HS-5 (cell line): ENCODE measurements around the gene RBPJ.

Experiments used
- DNase-seq: peaks from one replicate; pipeline ENCODE4 v3.0.0-alpha.2; 2012; ENCODE audit warnings: low read depth

The RBPJ gene

DNA sequence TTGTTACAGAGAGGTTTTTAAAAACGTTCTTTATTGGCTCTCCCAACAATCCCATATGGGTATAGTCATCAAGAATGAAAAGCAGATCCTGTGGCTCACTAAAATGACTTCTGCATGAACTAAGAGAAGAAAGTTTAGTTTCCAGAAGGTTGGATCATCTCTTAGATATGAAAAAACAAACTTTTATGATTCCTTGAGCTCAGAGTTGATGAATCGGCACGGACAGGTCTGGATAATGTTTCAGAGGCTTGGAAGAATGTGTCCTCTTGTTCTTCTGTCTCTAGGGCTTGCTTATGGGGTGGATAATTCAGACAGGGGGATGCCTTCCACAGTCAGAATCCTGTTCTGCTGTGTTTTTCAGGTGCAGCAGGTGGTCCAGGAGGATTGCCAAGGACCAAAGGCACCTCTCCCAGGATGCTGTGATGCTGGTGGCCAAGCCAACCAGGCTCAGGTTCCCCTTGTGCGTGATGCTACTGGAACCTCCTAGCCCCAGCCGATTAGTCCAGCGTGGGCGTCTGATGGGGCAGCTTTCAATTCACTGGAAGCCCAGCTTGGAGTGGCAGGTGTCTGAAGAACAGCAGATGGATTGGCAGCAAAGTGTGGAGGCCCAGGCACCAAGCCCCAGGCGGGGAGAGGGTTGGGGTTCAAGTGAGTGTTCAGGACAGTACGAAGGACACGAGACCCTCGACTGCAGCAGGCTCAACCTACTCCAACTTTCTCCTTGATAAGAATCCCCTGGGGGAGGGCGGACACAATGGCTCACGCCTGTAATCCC lies 139.1 kb downstream of the RBPJ start:
- DNase-seq: no peak

DNA sequence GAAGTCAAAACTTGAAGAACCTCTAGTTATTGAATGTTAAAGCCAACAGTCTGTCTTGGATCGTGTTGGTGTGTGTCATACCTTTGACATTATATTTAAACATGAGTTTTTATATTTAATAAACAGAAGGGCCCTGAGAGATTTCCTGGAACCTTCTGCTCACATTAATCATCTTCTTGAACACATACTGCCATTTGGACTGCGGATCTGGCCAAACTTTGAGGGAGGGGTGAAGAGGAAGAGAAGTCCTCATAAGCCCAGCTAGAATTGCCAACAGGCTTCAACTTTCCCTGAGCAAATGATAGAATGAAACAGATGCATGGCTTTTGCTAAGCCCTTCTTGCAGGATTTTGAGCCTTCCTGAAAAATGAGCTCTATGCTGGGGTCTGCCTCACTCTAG lies 142.1 kb downstream of the RBPJ start:
- no peak for DNase-seq

DNA sequence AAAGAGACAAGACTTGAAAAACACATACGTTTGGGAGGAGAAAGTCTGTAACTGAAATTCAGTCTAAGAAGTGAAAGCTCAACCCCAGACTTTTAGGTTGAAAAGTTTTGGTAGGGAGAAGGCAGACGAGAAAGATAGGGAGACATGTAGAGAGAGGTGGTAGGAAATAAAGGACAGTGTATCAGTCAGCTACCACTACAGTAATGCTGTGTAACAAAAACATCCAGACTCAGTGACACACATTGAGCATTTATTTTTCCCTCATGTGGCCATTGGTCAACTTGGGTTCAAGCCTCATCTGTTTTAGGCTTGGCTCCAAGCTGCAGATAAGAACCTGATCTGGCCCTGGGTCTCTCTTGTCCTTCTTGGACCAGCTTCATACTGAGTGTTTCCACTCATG lies 142.6 kb downstream of the RBPJ start:
- no peak for DNase-seq

DNA sequence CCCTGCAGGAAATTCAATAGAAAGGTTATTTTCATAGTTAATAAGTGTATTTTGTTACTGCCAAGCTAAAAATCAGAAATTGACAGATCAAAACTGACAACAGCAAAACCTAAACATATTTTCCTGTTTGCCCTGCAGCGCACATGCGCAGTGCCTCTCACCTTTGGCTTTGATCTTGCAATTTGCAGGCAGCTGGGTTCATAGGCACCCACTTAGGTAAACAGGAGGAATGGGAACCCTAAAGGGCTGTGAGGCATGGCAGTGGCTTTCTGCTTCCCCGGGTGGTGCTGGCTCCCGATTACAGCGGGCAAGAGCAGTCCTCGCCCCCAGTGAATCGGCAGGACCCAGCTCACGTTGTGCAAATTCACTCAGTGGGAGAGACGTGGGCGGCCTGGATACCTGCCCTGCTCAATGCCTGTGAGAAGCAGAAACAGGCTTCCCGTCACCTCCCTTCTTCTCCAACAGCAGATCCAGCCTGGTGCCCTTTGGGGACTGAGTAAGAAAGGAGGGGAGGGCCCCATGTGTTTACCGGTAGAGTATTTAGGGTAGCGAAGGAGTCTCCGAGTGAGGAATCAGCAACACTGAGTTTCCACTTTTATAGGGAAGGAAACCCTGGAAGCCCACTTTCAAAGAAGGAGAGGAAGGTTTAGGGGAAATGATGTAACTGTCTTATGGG lies 143.7 kb downstream of the RBPJ start:
- DNase-seq: no peak

DNA sequence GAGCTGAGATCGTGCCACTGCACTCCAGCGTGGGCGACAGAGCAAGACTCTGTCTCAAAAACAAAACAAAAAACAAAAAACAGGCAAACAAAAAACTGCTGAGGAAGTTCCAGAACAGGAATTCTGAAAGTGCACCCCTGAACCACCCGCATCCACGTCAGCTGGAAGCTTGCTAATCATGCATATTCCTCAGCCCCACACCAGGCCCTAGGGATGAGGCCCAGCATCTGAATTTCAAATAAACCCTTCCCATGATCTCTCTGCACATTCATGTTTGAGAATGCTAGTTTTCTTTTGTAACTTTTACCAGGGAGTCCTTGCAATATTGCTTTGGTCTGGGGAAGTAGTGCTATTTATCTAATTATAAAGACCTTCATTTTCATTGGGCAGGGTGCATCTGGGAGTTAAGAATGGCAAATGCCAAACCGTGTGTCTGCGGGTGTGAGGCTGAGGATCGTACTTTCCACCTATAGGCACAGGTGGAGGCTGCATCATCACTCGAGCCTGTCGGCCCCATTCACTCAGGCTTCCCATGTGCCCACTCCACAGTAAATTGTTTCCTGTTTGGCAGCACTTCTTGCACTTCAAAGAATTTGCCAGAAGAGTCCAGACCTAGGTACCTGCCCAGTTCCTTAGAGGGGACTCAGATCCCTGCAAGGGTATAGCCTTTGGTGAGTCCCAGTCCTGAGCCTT lies 145.9 kb downstream of the RBPJ start:
- no peak for DNase-seq

DNA sequence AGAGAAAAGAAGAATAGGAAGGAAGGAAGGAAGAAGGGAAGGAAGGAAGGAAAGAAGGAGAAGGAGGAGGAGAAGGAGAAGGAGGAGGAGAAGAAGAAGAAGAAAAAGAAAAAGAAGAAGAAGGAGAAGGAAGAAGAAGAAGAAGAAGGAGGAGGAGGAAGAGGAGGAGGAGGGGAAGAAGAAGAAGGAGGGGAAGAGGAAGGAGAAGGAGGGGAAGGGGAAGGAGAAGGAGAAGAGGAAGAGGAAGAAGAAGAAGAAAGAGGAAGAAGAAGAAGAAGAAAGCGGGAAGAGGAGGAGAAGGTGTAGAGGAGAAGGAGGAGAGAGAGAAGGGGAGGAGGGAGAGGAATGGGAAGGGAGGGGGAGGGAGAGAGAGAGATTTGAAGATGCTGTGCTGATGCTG lies 146.9 kb downstream of the RBPJ start:
- DNase-seq: no peak

DNA sequence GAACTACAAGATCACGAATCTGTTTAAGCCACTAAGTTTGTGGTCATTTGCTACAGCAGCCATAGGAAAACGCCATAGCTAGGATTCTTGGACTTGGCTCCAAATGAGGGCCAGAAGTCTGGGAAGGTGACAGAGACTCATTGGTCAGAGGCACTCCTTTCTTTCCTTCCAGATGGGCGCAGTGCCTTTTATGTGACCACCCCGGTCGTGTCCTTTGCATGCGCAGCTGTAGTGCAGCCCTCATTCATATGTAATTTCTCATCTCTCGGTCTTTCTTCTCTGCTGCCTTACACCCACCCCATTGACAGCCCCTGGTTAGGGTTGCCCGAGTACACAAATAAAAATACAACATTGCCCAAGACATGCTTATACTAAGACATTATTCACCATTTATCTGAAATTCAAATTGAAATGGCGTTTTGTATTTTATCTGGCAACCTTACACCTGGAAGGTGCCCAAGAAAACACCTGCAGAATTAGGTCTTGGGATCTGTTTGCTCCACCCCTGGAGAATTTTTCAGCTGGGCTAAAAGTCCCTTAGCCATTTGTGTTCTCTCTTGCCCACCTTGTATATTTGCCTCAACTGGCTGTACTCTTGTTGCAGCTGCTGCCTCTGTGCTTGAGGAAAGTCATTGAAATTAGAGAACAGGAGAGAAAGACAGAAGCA lies 147.6 kb downstream of the RBPJ start:
- DNase-seq: no peak

DNA sequence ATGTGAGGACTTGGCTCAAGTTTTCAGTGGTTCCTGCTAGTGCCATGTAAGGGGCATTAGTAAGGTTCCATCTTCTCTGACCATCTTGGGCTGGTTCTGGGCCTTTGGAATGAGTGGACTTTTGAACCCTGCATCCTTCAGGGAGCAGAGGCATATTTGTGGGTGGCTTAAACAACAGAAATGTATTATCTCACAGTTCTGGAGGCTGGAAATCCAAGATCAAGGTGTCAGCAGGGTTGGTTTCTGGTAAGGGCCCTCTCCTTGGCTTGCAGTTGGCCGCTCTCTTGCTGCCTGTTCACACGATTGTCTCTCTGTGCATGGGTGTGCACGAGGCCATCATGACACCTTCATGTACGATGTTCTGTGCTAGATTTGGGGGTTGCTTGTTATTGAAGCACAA lies 148.2 kb downstream of the RBPJ start:
- DNase-seq: no peak

DNA sequence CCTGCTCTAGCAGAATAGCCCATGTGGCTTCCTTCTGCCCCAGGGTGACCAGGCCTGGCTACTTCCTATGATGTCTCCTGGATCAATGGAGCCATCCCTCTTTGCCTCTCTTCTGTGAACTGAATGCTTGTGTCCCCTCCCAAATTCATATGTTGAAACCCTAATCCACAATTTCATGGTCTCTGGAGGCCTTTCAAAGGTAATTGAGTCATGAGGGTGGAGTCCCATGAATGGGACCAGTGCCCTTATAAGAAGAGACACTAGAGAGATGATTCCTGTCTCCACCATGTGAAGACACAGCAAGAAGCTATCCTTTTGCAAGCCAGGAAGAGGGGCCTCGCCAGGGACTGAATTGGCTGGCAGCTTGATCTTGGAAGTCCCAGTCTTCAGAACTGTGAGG lies 151.1 kb downstream of the RBPJ start:
- DNase-seq: no peak

DNA sequence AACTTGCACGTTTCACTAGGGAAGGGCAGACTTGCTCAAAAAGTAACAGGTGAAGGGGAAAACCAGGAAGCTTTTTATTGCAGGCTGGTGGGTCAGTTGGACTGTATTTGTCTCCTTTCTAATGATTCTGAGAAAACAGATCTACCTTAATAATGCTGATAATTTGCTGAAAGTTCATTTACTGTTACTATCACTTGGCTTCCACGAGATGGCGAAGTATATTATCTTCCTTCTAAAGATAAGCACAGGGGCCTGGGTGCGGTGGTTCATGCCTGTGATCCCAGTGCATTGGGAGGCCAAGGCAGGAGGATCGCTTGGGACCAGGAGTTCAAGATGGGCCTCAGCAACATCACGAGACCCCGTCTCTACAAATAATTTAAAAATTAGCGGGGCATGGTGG lies 153.1 kb downstream of the RBPJ start:
- no peak for DNase-seq

DNA sequence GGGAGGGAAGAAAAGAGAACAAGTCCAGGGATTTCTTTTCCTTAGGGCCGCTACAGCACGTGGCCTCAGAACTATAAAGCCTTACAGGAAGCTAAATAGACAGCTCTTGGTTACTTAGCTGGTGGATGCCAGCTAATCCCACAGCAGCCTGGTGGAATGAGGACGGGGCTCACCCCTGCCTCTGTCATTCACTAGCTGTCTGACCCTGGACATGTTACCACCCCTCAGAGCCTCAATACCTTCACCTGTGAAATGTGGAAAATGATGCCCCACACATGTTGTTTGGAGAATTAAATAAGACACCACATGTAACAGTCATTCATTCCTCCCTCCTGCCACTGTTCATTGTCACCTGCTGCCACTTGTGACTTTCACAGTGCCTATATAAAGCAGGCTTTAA lies 153.7 kb downstream of the RBPJ start:
- DNase-seq: no peak

DNA sequence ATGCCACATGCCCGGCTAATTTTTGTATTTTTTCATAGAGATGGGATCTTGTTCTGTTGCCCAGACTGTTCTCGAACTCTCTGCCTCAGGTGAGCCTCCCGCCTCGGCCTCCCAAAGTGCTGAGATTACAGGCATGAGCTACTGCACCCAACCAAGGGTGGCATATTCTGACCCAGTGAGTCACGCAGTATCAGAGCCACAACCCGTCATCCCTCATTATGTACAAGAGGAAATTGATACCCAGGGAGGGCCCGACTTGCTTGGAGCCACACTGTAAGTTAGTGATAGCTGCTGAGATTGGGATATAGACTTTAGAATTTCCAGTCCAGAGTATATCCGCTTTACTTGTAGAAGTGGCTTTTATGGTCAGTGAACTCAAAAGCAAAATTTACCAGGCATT lies 154.9 kb downstream of the RBPJ start:
- no peak for DNase-seq

DNA sequence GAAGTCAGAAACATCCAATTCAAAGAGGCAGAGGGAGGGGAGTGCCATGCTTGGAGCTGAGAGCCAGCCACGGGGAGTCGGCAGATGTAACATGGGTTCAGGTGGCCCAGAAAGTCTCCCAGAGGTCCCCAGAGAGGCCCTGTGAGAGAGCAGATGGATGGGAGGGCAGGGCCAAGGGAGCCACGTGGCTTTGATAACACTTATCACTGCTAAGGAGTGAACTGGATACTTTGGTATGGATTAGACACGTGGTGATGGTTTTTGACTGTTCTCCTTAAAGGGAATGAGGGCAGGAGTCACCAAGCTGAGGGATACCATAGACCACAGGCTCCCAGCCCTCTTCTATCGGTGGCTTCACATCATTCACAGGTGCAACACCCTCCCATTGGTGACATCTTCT lies 155.7 kb downstream of the RBPJ start:
- no peak for DNase-seq

DNA sequence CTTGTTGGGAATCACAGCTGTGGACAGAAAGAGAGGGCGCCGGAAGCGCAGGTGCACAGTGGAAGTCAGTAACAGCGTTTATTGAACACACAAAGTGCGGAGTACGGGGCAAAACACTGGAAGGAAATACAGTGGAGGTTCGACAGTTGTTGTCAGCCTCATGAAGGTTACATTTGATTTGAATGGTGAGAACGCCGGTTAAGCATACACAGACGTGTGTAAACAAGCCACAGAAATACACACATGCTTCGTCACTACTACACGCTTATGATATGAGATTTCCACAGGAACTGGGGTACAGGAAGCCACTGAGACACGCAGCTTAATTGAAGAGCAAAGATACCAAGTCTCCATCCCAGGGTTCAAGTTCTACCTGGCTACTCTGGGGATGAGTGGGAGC lies 157.5 kb downstream of the RBPJ start:
- no peak for DNase-seq

DNA sequence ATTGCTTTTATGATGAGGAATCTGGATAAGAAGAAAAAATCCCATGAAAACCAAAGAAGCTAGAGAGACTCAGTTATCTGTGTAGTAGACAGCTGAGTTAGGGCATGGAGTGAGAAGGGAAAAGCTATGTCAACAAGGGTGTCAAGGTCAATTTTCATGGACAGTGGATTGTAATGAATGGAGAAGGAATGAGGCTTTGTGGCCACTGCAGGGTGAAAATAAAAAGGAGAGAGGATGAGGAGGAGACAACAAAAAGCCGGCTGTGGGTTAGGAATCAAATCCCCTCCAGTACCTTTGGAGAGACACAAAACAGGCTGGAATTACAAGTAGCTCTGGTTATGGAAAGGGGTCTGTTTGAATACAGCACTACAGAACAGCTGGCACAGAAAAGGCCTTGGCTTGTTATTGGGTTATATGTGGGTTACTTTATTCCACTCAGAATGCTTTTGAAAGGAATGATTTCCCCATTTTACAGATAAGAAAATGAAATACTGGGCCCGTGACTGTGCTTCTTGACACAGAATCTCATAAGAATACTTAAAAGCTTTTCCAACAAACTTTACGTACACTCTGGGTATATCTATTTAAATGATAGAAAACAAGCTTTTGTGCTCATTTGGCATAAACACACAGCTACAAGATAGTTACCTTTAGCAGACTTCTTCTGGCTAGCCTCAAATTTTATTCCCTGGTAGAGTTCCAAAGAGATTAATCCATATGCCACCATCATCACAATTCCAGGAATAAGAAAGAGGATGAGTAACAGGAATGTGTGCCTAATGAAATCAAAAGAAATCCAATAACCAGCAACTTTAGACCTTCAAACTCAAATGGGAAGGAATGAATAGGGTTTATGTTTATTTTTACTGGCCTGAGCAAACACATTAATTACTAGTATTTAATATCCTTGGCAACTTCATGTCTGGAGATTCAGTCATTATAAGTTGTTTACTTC lies 162.0 kb downstream of the RBPJ start:
- no peak for DNase-seq

DNA sequence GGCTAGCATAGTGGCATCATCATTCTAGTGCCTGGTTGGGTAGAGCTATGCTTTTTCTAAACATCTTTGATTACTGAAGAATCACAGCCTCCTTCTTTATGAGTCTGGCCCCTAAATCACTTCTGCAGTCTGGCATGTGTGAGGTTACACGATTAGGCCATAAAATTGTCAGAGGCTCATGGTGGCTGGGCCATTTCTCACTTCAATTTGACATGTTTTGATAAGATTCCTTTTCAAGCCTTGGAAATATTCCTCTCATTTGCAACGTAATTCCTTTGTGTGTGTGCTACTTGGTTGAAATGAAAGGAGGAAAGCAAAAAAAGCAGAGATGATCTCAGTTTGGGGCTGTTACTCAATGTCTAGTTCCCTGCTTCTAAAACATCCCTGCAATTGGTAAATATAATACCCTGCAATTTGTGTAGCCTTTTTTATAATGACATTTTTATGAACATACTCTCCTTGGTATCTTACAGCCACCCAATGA lies 163.3 kb downstream of the RBPJ start:
- no peak for DNase-seq

DNA sequence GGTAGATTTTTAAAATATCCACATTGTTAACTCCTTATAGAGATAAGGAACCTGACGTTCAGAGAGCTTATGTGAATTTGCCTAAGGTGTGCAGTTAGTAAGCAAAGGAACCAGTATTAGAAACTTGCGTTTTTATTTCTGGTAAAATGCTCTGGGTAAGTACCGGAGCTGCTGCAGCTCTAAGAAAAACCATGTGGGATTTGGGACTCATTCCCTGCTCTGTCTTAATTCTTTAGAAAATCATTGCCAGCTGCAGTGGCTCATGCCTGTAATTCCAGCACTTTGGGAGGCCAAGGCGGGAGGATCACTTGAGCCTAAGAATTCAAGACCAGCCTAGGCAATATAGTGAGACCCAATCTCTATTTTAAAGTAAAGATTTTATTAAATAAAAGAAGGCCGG lies 163.7 kb downstream of the RBPJ start:
- DNase-seq: no peak
